Keratinocyte (primary cell): ENCODE data around the gene TBL1XR1.

ENCODE experiments used
- EZH2 ChIP-seq: IDR thresholded peaks from one replicate; pipeline ENCODE4 v1.6.1; 2012; ENCODE audit warnings: inconsistent platforms, mild to moderate bottlenecking, low read length, moderate library complexity
- TF ChIP-seq, protein P1 (sequence below), 3 experiments: IDR thresholded peaks in 1 of 3; conservative IDR thresholded peaks in 1 of 3; optimal IDR thresholded peaks in 1 of 3; 2 replicates in 2 of 3; 3 replicates in 1 of 3; pipeline versions ENCODE3 to v1.5.1; 2011; ENCODE audit warnings: low read length in 3 of 3, mild to moderate bottlenecking in 3 of 3, moderate library complexity in 2 of 3, control low read depth in 1 of 3, inconsistent platforms in 1 of 3; ENCODE audit not compliant: insufficient read depth in 2 of 3; ENCODE audit errors: extremely low read depth in 1 of 3

DNA sequence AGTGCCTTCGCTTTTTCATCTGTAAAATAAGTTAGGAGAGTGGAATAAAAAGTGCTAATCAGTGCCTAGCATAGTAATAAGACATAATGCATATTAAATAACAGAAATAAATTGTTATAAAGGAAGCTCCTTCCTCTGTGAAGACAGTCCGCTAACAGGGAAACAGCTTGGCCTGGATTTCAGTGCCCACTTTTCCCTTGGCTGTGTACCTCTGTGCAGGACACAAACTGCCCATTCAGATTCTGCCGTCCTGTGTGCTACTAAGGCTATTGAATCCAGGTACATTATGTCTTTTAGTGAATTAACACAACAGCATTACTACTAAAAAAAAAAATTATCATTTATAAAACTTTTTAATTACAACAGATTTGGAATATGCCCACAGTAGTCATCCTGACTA, 90.7 kb downstream of the TBL1XR1 start:
- TF ChIP-seq, protein P1, sequence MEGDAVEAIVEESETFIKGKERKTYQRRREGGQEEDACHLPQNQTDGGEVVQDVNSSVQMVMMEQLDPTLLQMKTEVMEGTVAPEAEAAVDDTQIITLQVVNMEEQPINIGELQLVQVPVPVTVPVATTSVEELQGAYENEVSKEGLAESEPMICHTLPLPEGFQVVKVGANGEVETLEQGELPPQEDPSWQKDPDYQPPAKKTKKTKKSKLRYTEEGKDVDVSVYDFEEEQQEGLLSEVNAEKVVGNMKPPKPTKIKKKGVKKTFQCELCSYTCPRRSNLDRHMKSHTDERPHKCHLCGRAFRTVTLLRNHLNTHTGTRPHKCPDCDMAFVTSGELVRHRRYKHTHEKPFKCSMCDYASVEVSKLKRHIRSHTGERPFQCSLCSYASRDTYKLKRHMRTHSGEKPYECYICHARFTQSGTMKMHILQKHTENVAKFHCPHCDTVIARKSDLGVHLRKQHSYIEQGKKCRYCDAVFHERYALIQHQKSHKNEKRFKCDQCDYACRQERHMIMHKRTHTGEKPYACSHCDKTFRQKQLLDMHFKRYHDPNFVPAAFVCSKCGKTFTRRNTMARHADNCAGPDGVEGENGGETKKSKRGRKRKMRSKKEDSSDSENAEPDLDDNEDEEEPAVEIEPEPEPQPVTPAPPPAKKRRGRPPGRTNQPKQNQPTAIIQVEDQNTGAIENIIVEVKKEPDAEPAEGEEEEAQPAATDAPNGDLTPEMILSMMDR (optimal IDR thresholded peaks at IDR 0.05 in 1 of 3, IDR thresholded peaks at IDR 0.05 in 1 of 3, conservative IDR thresholded peaks at IDR 0.05 in 1 of 3; ENCODE audit: extremely low read depth in 1 of 3, insufficient read depth in 2 of 3, low read length in 3 of 3), result no peak
- no peak for TF ChIP-seq EZH2
